MM.1S (cell line): ENCODE results near the gene PSME2.

Experiments used
- CTCF ChIP-seq: fragments of 300-600 bp; sonication (generic); IDR thresholded peaks from 2 replicates; pipeline ENCODE4 v1.5.1; 2016; ENCODE audit warnings: antibody characterized with exemption, low read length, mixed read lengths
- EZH2 ChIP-seq: fragments of 300-600 bp; sonication (generic); optimal IDR thresholded peaks from 2 replicates; pipeline ENCODE3; 2017; ENCODE audit warnings: low read depth, mild to moderate bottlenecking, antibody characterized with exemption, low read length, mixed read lengths
- EZH2phosphoT487 ChIP-seq: fragments of 300-600 bp; sonication (generic); IDR thresholded peaks from 2 replicates; pipeline ENCODE4 v1.6.1; 2018; ENCODE audit warnings: antibody characterized with exemption, low read length

- no peak for TF ChIP-seq CTCF
- TF ChIP-seq EZH2phosphoT487 = no peak
- TF ChIP-seq EZH2 = no peak
These were observed 9.5 kb downstream of the PSME2 start for GRCh38 chr14:24136684-24137528.
